HUES48 (cell line): ENCODE measurements around the gene KCNAB2.

Experiments used
- H3K27ac ChIP-seq: one replicate; pipeline ENCODE4 v1.7.0; 2013; ENCODE audit warnings: low read depth, low read length, inconsistent platforms
- H3K27me3 ChIP-seq: 2 replicates; pipeline ENCODE4 v1.6.1; 2013; ENCODE audit warnings: mild to moderate bottlenecking, low read length; ENCODE audit not compliant: control insufficient read depth, insufficient read depth
- H3K36me3 ChIP-seq: 2 replicates; pipeline ENCODE4 v1.6.1; 2013; ENCODE audit warnings: low read length; ENCODE audit not compliant: control insufficient read depth, insufficient read depth
- H3K4me1 ChIP-seq: 2 replicates; pipeline ENCODE4 v1.6.1; 2013; ENCODE audit warnings: mild to moderate bottlenecking, low read length; ENCODE audit not compliant: control insufficient read depth, insufficient read depth
- H3K4me3 ChIP-seq: 2 replicates; pipeline ENCODE4 v1.5.1; 2013; ENCODE audit warnings: mild to moderate bottlenecking, low read depth, low read length
- H3K9ac ChIP-seq: 2 replicates; pipeline ENCODE4 v1.6.1; 2013; ENCODE audit warnings: mild to moderate bottlenecking, low read depth, low read length, moderate library complexity
- H3K9me3 ChIP-seq: 2 replicates; pipeline ENCODE4 v1.6.1; 2013; ENCODE audit warnings: low read length; ENCODE audit not compliant: control insufficient read depth, insufficient read depth

The KCNAB2 gene

DNA sequence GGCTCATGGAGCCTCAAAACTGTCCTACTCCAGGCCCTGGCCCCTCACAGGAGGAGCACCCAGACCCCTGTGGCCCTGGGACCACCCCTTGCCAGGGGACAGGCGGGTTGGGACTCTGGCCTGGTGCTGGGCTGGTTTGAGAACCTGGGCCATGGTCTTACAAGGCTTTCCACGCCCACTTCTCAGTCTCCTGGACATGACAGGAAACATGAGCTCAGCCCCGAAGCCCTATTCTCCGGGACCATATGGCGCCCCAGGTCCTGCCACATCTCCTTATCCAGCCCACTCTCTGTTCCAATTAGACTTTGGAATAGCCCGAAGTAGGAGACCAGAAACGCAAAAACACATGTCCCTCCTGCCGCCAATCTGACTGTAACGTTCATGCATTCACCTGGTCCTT is 47.9 kb downstream of the KCNAB2 start:
- H3K4me1 ChIP-seq: no peaks in the 10 kb centered on the region
- H3K36me3 ChIP-seq: no peaks in the 10 kb centered on the region
- no peak overlapping the region for H3K9ac ChIP-seq
- no peaks in the 10 kb centered on the region for H3K27me3 ChIP-seq
- H3K4me3 ChIP-seq: no peak overlapping the region
- no peaks in the 10 kb centered on the region for H3K9me3 ChIP-seq
- H3K27ac ChIP-seq: no peak overlapping the region

DNA sequence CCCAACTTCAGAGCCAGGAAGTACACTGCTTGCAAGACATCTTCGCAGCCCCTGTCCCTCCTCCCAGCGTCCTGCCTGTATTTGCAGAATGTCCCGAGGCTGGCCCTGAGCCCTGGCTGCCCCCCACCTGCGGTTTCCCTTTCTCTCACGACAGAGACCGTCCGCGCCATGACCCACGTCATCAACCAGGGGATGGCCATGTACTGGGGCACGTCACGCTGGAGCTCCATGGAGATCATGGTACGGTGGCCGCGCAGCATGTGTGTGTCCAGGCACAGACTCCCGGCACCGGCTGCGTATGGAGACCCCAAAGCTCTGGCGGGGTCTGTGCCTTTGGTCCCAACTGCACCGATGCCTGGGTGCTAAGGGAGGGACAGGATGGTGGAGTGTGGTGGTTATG is 48.6 kb downstream of the KCNAB2 start:
- Histone ChIP-seq H3K9me3 (no peaks in the 10 kb centered on the region), H3K27ac (no peak overlapping the region), H3K27me3 (no peaks in the 10 kb centered on the region), H3K4me3 (no peak overlapping the region), H3K36me3 (no peaks in the 10 kb centered on the region), H3K4me1 (no peaks in the 10 kb centered on the region), H3K9ac (no peak overlapping the region)

DNA sequence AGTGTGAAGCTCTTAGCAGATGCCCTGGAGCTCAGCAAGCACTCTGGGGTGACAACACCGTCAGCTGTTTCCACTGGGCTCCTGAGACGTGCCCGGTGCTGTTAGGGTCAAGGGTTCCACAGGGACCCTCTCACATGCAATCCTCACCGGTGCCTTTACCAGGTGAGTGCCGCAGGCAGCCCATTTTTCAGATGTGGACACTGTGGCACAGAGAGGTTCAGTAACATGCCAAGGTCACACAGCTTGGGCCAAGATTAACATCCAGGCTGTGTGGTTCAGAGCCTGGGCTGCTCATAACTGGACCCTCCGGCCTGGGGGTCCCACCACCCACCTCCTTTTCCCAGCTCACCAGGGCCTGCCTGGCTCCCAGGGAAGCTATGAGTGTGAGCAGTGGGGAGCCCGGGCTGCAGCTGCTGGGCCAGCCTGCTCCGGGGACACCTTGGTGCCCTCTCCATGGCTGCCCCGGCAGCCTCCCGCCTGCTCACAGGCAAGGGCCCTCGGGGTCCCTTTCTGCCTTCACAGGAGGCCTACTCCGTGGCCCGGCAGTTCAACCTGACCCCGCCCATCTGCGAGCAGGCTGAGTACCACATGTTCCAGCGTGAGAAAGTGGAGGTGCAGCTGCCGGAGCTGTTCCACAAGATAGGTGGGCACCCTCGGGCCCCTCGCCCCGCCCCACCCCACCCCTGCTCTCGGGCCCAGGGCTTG is 49.3 kb downstream of the KCNAB2 start:
- Histone ChIP-seq H3K27me3 (no peaks in the 10 kb centered on the region), H3K4me3 (no peak overlapping the region), H3K4me1 (no peaks in the 10 kb centered on the region), H3K9me3 (no peaks in the 10 kb centered on the region), H3K9ac (no peak overlapping the region), H3K36me3 (no peaks in the 10 kb centered on the region), H3K27ac (no peak overlapping the region)

DNA sequence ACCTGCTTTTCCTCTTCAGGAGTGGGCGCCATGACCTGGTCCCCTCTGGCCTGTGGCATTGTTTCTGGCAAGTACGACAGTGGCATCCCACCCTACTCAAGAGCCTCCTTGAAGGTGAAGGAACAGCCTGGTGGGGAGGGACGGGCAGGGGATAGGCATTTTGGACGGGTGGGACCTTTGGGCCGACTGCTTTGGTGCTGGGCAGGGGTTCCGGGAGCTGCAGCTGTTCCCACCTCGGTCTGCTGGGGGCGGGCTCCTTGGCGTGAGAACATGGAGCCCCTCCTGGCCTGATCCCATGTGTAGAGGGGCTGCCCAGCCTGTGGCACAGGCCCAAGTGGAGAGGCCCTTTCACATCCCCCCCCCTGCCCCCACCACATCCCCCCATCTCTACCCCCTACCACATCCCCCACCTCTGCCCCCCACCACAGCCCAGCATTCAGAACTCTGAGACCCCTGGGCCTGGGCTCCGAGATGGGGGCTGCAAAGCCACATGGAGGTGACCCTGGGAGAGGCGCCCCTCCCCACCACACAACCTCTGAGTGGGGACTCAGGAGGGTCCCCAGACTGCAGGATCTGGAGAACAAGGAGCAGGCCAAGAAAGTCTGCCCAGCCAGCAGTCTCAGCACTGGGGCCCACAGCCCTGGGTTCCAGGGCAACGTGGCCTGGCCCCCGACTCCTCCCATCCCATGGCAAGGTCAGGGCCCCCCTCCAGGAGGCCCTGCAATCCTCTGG is 50.0 kb downstream of the KCNAB2 start:
- Histone ChIP-seq H3K9me3 (no peaks in the 10 kb centered on the region), H3K4me3 (no peak overlapping the region), H3K27me3 (no peaks in the 10 kb centered on the region), H3K9ac (no peak overlapping the region), H3K27ac (no peak overlapping the region), H3K4me1 (no peaks in the 10 kb centered on the region), H3K36me3 (no peaks in the 10 kb centered on the region)

DNA sequence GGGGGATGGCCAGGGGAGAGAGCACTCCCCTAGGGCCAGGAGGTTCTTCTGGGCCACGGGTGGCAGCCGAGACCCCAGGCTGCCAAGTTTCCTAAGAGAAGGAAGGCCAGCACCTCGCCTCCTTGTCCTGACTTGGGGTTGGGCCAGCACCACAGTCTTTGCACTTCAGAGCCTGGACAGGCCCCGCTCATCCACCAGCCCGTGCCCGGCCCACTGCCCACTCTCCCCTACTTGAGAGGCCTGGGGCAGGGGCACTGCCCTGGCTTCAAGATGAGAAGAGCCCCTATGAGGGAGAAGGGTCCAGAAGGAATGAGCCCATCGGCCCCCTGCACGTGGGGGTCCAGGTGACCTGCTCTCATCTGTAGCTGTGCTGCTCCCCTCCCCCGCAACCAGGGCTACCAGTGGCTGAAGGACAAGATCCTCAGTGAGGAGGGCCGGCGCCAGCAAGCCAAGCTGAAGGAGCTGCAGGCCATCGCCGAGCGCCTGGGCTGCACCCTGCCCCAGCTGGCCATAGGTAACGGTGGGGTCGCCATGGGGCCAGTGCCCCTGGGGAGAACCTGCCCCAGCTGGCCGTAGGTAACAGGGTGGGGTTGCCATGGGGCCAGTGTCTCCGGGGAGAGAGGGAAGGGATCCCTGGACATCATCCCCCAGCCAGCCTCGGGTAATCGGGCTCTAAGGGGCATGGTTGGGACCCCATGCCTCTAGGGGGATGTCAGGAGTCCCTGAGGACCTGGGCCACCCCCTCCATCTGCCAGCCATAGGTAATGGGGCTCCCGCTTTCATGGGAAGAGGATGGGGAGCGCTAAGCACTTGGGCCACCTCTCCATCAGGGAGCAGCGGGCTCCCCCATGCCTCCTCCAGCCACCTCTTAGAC is 50.8 kb downstream of the KCNAB2 start:
- no peaks in the 10 kb centered on the region for H3K36me3 ChIP-seq
- no peaks in the 10 kb centered on the region for H3K9me3 ChIP-seq
- H3K27ac ChIP-seq: no peak overlapping the region
- H3K4me1 ChIP-seq: no peaks in the 10 kb centered on the region
- H3K27me3 ChIP-seq: no peaks in the 10 kb centered on the region
- H3K4me3 ChIP-seq: no peak overlapping the region
- no peak overlapping the region for H3K9ac ChIP-seq

DNA sequence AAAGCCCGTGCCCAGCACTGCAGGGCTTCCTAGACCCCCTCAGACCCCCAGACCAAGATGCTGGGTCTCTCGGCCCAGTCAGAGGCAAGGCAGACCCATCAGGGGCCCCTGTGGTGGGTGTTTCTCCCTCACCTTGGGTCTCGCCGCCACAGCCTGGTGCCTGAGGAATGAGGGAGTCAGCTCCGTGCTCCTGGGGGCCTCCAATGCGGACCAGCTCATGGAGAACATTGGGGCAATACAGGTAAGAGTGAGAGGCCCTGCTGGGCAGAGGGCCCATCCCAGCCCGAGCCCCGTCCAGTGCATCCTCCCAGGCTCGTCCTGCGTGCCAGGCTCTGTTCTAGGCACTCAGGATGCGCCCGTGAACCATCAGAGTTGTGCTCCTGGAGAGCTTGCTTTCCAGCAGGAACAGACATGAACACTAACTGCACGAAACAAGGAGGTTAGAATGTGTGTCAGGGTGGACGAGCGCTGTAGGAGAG is 51.5 kb downstream of the KCNAB2 start:
- Histone ChIP-seq H3K4me1 (no peaks in the 10 kb centered on the region), H3K9ac (no peak overlapping the region), H3K4me3 (no peak overlapping the region), H3K27me3 (no peaks in the 10 kb centered on the region), H3K27ac (no peak overlapping the region), H3K36me3 (no peaks in the 10 kb centered on the region), H3K9me3 (no peaks in the 10 kb centered on the region)

DNA sequence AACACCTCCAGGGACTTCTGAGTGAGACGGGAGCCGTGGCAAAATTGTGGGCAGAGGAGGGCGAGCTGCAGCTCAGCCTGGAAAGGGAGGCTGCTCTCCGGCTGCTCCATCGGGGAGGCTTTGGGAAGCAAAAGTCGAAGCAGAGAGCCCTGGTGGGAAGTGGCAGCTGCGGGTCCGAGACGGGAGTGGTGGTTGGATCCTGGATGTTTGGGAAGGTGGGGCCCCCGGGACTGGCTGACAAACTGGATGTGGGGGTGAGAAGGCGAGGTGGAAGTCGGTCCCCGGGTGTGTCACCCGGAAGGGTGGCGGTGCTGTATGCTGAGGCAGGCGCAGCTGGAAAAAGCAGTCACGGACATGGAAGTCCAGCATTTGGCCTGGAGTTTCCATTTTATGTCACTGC is 52.1 kb downstream of the KCNAB2 start:
- Histone ChIP-seq H3K36me3 (no peaks in the 10 kb centered on the region), H3K9ac (no peak overlapping the region), H3K4me1 (no peaks in the 10 kb centered on the region), H3K27me3 (no peaks in the 10 kb centered on the region), H3K9me3 (no peaks in the 10 kb centered on the region), H3K4me3 (no peak overlapping the region), H3K27ac (no peak overlapping the region)

DNA sequence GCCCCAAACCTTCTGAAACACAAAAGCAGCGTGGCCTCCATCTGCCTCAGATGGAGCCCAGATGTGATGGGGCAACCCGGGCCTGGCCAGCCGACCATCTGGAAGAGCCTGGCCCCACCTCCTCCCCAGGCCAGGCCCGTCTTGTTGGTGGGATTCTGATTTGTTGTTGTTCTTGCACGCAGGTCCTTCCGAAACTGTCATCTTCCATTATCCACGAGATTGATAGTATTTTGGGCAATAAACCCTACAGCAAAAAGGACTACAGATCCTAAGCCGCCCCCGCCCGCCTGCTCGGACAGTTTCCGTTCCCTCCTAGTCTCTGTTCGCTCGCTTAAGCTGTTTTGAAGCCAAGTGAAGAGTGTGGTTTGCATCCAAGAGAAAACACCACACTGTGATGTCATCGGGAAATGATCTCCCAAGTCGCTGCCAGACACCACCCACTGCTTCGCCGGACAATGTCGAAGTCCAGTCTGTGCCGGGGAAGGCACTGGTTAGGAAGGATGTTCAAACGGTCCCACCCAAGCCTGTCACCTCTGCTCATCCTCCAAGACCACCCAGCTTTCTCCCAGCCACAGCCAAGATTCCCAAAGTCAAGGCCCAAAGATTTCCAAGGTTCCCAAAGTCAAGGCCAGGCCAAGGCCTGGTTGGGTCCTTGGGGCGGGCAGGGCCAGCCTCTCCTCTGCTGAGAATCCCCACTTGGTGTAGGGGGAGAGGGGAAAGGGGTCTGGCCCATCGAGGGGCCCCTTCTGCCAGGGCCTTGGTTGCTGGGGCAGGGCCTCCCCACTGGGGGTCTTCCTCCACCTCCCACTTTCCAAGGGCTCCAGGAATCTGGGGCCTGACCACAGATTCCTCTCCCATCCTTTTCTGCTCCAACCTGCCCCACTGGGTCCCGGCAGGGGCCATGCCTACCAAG is 52.9 kb downstream of the KCNAB2 start:
- Histone ChIP-seq H3K27me3 (no peaks in the 10 kb centered on the region), H3K9ac (no peak overlapping the region), H3K4me3 (no peak overlapping the region), H3K27ac (no peak overlapping the region), H3K9me3 (no peaks in the 10 kb centered on the region), H3K4me1 (no peaks in the 10 kb centered on the region), H3K36me3 (no peaks in the 10 kb centered on the region)

DNA sequence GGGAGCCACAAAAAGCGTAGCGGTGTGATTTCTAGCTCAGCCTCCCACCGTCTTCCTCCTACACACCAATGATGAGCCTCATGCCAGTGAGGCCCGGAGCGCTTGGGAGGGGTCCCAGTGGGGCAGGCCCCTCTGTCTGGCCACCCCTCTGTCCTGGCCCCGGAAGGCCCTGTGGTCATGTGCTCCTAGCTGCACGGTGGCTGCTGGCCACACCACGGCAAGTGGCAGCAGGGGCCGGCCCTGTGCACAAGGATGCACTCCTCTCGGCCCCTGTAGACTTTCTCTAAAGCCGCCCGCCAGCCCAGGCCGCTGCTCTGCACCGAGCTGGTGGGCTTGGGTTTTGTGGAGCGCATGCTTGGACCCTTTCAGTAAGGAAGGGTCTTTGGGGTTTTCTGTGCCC is 53.6 kb downstream of the KCNAB2 start:
- no peak overlapping the region for H3K27ac ChIP-seq
- no peaks in the 10 kb centered on the region for H3K9me3 ChIP-seq
- H3K36me3 ChIP-seq: no peaks in the 10 kb centered on the region
- H3K27me3 ChIP-seq: no peaks in the 10 kb centered on the region
- H3K9ac ChIP-seq: no peak overlapping the region
- H3K4me1 ChIP-seq: no peaks in the 10 kb centered on the region
- no peak overlapping the region for H3K4me3 ChIP-seq
